Fibroblast of villous mesenchyme (primary cell): ENCODE data around the gene SPIC. TPM values are rescaled to one million over a fixed set of nuclear protein-coding genes. Genes with fewer than 3 reads are reported as not detected.

ENCODE experiments used
- DNase-seq: peaks from one replicate; pipeline ENCODE4 v3.0.0-alpha.2; 2010; ENCODE audit warnings: low read depth
- H3K4me3 ChIP-seq: 2 replicates; pipeline ENCODE4 v1.5.1; 2011; ENCODE audit warnings: low read depth, mild to moderate bottlenecking, low read length
- total RNA-seq: library from RNA; depleted of rRNA; stranded (reverse); fragments of >200 nt; gene quantifications from 2 replicates; pipeline ENCODE4 v1.2.3, GENCODE V29; 2012
- TF ChIP-seq, protein P1 (sequence below): IDR thresholded peaks from 2 replicates; pipeline ENCODE4 v1.5.1; 2012; ENCODE audit warnings: low read depth, mild to moderate bottlenecking, low read length; ENCODE audit not compliant: insufficient read depth

SPIC gene
- total RNA-seq, 1 donor = not detected

DNA sequence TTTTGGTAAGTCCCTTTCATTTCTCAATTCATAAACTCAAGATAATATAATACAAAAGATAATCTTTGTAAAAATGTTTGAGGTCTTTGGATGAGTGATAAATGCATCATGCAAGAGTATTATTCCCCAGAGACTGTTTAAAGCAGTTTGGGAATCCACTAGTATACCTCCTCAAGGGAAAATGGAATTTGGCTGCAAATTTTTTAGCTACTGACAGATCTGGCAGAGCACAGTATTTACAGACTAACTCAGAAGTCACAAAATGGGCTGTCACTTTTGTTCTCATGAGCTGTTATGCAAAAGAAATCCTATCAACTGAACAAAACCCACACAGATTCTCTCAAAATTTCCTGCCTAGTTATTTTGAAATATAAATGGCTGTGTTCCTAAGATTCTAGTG lies 9.9 kb downstream of the SPIC start:
- no peak for DNase-seq
- TF ChIP-seq, protein P1, sequence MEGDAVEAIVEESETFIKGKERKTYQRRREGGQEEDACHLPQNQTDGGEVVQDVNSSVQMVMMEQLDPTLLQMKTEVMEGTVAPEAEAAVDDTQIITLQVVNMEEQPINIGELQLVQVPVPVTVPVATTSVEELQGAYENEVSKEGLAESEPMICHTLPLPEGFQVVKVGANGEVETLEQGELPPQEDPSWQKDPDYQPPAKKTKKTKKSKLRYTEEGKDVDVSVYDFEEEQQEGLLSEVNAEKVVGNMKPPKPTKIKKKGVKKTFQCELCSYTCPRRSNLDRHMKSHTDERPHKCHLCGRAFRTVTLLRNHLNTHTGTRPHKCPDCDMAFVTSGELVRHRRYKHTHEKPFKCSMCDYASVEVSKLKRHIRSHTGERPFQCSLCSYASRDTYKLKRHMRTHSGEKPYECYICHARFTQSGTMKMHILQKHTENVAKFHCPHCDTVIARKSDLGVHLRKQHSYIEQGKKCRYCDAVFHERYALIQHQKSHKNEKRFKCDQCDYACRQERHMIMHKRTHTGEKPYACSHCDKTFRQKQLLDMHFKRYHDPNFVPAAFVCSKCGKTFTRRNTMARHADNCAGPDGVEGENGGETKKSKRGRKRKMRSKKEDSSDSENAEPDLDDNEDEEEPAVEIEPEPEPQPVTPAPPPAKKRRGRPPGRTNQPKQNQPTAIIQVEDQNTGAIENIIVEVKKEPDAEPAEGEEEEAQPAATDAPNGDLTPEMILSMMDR = no peak
- no peak overlapping the region for H3K4me3 ChIP-seq

DNA sequence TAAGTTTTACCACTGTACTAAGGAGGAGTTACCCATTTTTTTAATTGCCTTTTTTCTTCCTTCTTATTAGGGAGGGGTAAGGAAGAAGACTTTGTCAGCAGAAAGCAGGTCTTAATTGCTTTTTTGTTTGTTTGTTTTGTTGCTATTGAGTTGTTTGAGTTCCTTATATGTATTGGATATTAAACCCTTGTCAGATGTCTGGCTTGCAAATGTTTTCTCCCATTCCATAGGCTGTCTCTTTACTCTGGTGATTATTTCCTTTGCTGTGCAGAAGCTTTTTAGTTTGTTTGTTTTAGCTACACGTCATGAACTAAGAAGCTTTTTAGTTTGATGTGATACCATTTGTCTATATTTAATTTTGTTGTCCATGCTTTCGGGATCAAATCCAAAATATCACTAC lies 13.3 kb downstream of the SPIC start:
- TF ChIP-seq, protein P1 = no peak
- DNase-seq = no peak
- H3K4me3 ChIP-seq = no peak overlapping the region

DNA sequence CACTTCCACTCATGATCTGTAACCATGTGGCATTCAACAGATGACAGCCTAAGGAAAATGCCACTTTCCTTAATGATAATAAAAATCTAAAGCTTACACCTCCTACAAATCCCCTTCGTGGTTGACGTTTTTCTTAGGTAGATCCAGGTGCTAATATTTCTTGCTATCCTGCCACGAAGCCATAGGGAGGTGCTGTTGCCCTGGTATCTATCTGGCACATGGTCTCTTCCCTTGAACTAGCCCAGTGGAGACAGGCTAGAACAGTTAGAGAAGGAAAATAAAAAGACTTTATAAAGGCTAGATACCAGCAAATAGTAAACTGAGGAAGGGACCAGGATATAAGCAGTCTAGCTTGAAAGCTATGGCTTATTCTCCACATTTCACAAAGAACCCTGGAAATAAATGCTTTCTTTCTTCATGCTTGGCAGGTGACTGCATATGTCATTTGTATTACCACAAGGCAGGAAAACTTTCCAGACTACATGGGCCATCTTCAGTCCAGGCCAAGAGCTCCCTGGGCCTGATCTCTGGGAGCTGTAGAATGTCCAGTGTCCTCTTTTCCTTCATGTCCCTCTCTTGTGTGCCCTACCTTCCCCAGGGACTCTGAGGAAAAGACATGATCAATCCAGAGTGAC lies 15.3 kb downstream of the SPIC start:
- peak; percentile 12 for DNase-seq
- H3K4me3 ChIP-seq = no peak overlapping the region
- TF ChIP-seq, protein P1 = peak; percentile 42

DNA sequence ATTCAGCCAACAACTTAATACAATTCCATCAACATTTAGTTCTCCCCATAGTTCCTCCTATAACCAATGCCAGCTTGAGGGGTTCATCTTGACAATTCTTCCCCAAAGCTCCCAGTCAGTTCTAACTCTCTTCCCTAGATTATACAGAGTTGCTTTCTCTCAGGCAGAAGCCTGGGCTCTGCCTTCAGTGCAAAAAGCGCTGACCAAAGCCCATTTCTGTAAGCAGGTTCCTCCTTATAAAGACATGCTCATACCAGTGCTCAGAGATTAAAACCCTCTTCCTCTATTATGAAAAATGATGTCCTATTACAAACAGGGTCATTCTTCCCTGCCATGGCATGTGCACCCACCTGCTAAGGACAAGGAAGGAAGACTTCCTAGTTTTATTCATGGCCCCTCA lies 16.2 kb downstream of the SPIC start:
- no peak overlapping the region for H3K4me3 ChIP-seq
- TF ChIP-seq, protein P1 = no peak
- no peak for DNase-seq

- no peak for DNase-seq
- TF ChIP-seq, protein P1 = no peak
- no peak overlapping the region for H3K4me3 ChIP-seq
Measured at GRCh38 chr12:101493556-101493955, 18.4 kb downstream of the SPIC start.

DNA sequence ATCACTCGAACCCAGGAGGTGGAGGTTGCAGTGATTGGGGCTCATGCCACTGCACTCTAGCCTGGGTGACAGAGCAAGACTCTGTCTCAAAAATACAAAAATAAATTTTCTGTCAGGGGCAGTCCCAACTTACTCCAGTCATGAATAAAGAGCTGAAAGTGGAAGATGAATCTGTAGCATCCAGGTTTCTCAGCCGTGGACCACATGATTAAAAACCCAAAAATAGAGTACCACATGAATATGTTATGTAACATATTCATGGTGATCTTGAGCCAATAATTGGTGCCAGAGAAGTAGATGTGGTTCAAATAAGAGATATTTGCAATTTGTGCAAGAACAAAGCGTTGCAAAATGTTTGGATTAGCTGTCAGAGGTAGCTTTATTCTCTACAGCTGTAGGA lies 23.1 kb downstream of the SPIC start:
- TF ChIP-seq, protein P1 = no peak
- no peak for DNase-seq
- no peak overlapping the region for H3K4me3 ChIP-seq
